ENCODE measurements around the gene SBNO2.

- TF ChIP-seq CTCF (IDR thresholded peaks at IDR 0.05) (no peak), POLR2A (IDR thresholded peaks at IDR 0.05) (no peak)
Measured at GRCh38 chr19:1088416-1089010, 85.6 kb downstream of the SBNO2 start.

All from breast epithelium (tissue), 3 donors.